ENCODE results near the gene TDRD15.
"Not testable (repeated sequence)": the region's sequence is repeated elsewhere in the genome, so short reads cannot be mapped to it uniquely, and the experiment has no call there.

Gene TDRD15

GRCh38 chr2:21123473-21124393 lies at the start of gene TDRD15:
TSS of gene TDRD15 (plus strand) at chr2:21123968. CDS start at chr2:21137468, 13,500 bp downstream.
- no peak for DNase-seq (ENCODE audit: low read depth)

GRCh38 chr2:21078296-21078695 lies 45.5 kb upstream of the TDRD15 start:
- DNase-seq (ENCODE audit: low read depth) = no peak

GRCh38 chr2:21083482-21083881 lies 40.3 kb upstream of the TDRD15 start:
- DNase-seq (ENCODE audit: low read depth) = no peak

- DNase-seq (ENCODE audit: low read depth) = no peak
Observed at GRCh38 chr2:21084401-21084800, 39.4 kb upstream of the TDRD15 start.

- no peak for DNase-seq (ENCODE audit: low read depth)
Observed at GRCh38 chr2:21092308-21092869, 31.4 kb upstream of the TDRD15 start.

- no peak for DNase-seq (ENCODE audit: low read depth)
Observed at GRCh38 chr2:21095178-21095577, 28.6 kb upstream of the TDRD15 start.

- DNase-seq (ENCODE audit: low read depth) = no peak
Observed at GRCh38 chr2:21095714-21096113, 28.1 kb upstream of the TDRD15 start.

GRCh38 chr2:21096458-21096857 lies 27.3 kb upstream of the TDRD15 start:
- DNase-seq (ENCODE audit: low read depth) = no peak

- DNase-seq (ENCODE audit: low read depth) = no peak
Observed at GRCh38 chr2:21097331-21097730, 26.4 kb upstream of the TDRD15 start.

GRCh38 chr2:21098294-21098693 lies 25.5 kb upstream of the TDRD15 start:
- DNase-seq (ENCODE audit: low read depth) = no peak

GRCh38 chr2:21099281-21099907 lies 24.4 kb upstream of the TDRD15 start:
- DNase-seq (ENCODE audit: low read depth) = no peak

GRCh38 chr2:21101514-21102155 lies 22.1 kb upstream of the TDRD15 start:
- not testable (repeated sequence) for DNase-seq (ENCODE audit: low read depth)

- no peak for DNase-seq (ENCODE audit: low read depth)
Observed at GRCh38 chr2:21102356-21102755, 21.4 kb upstream of the TDRD15 start.

GRCh38 chr2:21103274-21103891 lies 20.4 kb upstream of the TDRD15 start:
- DNase-seq (ENCODE audit: low read depth) = no peak

GRCh38 chr2:21104030-21104660 lies 19.6 kb upstream of the TDRD15 start:
- DNase-seq (ENCODE audit: low read depth) = no peak

- DNase-seq (ENCODE audit: low read depth) = no peak
Observed at GRCh38 chr2:21111012-21111411, 12.8 kb upstream of the TDRD15 start.

- no peak for DNase-seq (ENCODE audit: low read depth)
Observed at GRCh38 chr2:21117688-21118087, 6.1 kb upstream of the TDRD15 start.

- no peak for DNase-seq (ENCODE audit: low read depth)
Observed at GRCh38 chr2:21118302-21118920, 5.4 kb upstream of the TDRD15 start.

- no peak for DNase-seq (ENCODE audit: low read depth)
Observed at GRCh38 chr2:21131861-21132260, 8.1 kb downstream of the TDRD15 start.

GRCh38 chr2:21135585-21135984 lies 11.8 kb downstream of the TDRD15 start:
- DNase-seq (ENCODE audit: low read depth) = no peak

GRCh38 chr2:21142149-21142548 lies 18.4 kb downstream of the TDRD15 start:
- DNase-seq (ENCODE audit: low read depth) = no peak
